Measurements from ENCODE around the gene KATNIP.

Gene KATNIP

DNA sequence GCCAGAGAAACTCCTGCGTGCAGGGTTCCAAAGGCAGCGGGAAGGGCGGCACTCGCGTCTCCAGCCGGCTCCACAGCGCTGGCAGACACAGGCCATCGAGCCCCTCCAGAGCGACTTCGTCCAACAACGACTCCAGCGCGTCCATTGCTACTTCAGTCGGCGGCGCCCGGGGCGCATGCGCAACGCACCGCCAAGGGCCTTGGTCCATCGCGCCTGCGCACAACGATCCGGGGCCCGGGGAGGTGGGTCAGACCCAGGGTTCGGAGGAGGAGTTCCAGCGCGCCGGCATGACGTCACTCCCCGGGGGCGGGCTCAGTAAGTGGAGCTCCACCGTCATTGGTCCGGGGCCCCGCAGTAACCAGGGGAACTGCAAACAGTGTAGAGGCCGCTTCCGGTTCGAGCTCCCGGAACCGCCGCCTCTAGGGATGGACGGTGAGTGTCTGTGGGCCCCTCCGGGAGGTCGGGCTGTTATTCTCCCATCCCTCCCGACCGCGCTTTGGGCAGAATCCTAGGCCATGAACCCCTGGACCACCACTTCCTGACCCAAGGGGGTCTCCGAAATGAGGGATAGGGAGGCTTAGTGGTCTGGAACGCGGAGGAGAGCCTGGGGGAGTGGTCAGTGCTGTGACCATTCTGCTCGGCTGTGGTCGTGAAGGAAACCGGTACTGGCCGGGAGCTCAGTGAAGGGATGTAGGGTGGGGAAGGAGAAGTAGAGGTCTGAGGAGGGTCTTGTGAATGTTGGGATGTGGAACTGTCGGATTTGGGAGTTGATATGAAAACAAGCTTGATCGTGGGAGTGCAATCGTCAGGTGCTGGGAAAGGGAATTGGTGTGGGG is at the start of gene KATNIP, which contains the start of gene GTF3C1:
Gene KATNIP (plus strand): TSS at position 399 of the 836 bp plus-strand sequence. CDS start 27 bp downstream, at position 426.
Gene GTF3C1 (minus strand): TSS at position 168 of the 836 bp plus-strand sequence. CDS start 23 bp downstream, at position 145.
- peak; percentile 99 for DNase-seq

- no peak for DNase-seq
These were observed 49.1 kb upstream of the KATNIP start for GRCh38 chr16:27500801-27501200.

DNA sequence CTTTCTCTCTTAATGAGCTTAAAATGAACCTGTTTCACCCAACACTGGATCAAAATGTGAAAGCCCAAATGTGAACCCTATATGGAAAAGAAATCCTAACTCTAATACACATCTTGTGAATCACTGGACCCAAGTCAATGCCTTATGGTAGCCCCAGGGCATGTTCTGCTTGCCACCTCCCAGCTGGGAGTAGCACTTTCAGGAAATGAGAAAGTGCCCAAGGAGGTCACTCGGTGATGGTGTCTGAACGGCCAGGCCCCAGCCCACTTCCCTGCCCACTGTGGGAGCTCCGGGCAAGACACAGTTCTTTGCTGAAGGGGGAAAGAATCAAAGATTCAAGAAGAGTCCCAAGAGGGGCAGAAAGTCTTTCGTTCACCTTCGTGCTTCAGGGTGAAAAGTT is 46.3 kb upstream of the KATNIP start:
- no peak for DNase-seq

GRCh38 chr16:27505297-27506236 is 44.4 kb upstream of the KATNIP start:
- no peak for DNase-seq

GRCh38 chr16:27506771-27507170 is 43.2 kb upstream of the KATNIP start:
- DNase-seq, result no peak

GRCh38 chr16:27508476-27508875 is 41.5 kb upstream of the KATNIP start:
- no peak for DNase-seq

DNA sequence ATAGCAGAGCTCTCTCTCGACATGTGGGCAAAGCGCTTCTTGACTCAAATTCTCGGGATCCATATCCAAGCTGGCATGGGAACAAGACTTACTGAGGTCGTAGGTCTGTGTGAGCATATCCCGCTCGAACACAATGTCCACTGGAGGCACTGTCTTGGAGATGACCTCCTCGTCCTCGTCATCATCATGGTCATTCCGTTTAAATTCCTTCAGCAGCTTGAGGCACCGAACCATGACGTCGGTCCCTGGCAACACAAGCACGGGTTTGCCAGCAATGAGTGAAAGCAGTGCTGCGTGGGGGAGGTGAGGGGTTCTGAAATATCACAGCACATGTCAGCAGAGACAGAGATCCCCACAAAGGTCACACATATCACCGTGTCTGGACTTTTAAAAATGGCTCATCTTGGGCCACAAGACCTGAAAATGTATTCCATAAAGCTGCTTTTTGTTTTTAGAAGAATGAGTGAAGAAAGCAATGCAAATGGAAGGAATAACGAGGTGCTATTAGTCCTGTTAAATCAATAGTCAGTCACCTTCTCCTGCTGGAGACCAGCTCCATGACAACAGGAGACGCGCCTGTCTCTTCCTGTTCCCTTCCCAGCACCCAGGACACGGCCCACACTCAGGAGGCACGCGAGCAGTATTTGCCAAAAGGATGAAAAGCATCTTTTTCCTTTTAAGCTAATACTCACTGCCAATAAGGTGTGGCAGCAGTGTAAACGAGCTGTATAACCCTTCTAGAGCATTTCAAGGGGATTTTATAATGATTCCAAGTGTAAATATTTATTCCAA is 38.1 kb upstream of the KATNIP start:
- no peak for DNase-seq

GRCh38 chr16:27514806-27515205 is 35.1 kb upstream of the KATNIP start:
- no peak for DNase-seq

- DNase-seq, result peak; percentile 23
These were observed 34.0 kb upstream of the KATNIP start for GRCh38 chr16:27515874-27516353.

- DNase-seq, result no peak
These were observed 33.6 kb upstream of the KATNIP start for GRCh38 chr16:27516365-27516764.

DNA sequence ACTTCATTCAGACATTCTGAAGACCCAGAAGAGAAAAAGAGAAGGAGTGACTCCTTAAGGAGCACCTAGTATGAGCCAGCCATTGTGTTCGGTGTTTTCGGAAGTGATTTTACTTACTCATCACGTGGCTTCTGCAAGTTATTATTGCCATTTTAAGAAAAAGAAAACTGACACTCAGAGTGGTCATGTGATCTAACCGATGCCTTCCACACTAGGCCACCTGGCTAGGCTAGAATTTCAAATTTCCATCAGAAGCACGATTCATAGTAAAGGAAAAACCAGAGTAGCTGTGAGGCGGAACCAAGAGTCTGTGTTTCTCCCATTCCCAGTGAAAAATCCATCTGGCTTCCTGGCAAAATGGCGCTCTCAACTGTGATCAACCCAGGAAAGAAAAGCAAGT is 32.3 kb upstream of the KATNIP start:
- DNase-seq, result no peak

GRCh38 chr16:27518226-27518625 is 31.7 kb upstream of the KATNIP start:
- DNase-seq, result no peak

- no peak for DNase-seq
These were observed 28.8 kb upstream of the KATNIP start for GRCh38 chr16:27520982-27521673.

DNA sequence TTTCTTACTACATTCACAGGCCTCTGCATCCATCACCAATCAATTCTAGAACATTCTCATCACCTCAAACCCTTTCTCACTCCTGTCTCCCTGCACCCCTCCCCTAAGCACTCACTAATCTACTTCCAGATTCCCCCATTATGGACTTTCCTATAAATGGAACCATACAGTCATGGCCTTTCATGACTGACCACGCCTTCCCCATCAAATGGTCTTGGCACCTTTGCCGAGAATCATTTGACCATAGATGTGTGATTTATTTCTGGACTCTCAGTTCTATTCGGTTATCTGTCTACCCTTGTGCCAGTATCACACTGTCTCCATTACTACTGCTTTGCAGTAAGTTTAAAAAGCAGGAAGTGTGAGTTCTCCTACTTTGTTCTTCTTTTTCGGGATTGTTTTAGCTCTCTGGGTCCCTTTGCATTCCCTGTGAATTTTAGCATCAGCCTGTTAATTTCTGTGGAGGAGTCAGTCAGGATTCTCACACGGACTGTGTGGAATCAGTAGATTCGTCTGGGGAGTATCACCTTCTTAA is 27.7 kb upstream of the KATNIP start:
- DNase-seq, result no peak

- DNase-seq, result peak; percentile 82
These were observed 23.8 kb upstream of the KATNIP start for GRCh38 chr16:27526180-27526579.

DNA sequence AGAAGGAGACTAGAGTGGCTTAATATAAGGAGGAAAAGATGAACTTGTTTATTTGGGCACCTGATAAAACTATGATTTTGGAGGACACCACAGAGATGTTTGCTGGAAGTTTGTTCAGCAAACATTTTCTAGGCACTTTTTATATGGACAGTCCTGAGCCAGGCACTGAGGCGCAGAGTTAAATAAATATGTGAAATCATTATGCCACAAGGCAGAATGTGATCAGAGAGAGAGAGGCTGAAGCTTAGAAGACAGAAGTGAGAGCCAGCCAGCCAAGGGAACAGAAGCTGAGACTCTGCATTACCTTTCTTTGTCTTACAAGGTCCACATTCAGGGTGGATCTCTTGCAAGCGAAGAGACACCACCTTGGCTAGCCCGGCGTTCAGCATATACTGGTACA is 21.6 kb upstream of the KATNIP start:
- no peak for DNase-seq

GRCh38 chr16:27529962-27530361 is 20.0 kb upstream of the KATNIP start:
- DNase-seq, result peak; percentile 90

DNA sequence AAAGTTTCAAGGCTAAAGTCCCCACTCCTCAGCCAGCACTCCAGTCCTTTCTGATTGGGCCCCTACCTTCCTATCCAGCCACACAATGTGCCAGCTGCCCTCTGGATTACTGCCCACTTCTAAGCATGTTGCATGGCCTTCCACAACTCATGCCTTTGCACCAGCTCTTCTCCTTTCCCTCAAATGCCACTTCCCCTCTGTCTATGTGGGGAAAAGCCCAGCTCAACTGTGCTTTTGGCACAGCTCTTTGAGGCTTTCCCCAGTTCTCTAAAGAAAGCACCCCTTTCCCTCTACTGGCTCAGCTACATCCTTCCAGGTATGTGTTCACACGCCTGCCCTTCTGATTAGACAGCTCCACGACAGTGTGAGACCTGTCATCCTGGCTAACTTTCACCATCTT is 18.8 kb upstream of the KATNIP start:
- DNase-seq, result peak; percentile 17

DNA sequence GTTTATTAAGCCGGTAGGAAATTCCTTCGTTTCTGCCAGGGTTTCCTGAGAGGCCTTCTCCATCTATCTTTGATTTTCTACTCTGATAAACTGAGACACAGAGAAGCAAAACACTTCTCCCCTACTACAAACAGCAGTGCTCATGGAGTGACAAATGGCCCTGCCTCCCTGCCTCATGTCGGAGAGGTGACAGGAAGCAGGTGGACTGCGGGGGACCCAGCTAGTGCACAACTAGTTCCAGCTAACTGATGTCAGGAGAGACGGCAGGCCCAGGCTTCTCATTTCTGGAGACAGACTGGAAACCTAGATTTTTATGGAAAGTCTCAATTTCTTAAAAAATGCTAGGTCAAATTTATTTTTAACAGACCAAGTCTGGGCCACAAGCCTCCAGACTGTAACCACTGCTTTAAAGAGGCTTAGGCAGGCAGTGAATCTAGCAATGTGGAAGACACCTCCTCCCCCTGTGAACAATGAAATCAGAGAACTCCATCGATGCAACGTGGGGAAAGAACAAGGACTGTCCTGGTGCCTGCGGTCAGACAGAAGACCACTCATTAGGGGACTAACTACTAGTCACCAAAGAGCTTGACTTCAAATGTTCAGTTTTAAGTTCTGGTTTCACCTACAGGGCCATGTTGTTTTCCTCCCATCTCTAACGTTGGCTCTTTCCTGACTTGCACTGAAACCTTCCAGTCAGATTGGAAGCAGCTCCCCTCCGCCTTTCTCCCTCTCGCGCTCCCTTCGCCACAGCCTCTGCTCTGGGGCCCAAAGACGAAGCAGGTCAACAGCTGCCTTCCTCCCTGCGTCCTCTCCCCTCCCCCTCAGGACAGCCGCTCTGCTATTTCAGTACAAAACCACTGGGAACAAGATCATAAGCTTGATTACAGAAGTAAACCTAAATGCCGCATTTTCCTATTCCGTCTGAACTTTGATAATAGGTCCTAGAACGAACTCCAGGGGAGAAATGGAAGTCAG is 17.8 kb upstream of the KATNIP start:
- DNase-seq, result no peak

DNA sequence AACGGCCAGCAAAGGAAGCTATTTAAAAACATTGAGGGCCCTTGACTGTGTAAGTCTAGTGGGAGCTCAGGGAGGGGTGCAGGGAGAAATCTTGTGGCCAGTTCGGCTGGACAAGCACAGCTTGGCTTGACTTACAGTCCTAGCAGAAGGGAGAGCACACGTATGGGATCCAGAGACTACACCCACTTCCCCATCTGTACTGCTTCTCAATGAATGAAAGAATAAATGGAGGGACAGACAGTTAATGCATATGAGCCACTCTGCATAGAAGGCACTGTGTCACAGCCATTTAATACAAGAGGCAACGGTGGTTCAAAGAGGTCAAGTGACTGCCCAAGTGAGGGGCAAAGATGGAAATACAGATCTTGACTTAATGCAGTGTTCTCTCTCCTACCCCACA is 15.7 kb upstream of the KATNIP start:
- DNase-seq, result no peak
